MCF 10A (cell line): Measurements from ENCODE around the gene SDE2. TPM values are rescaled to one million over a fixed set of nuclear protein-coding genes. Genes with fewer than 3 reads are reported as not detected.

Experiments
- BruUV-seq: library from RNA; stranded (reverse); fragments of 400-500 nt; replicated peaks from 2 replicates; lab custom pipeline; 2021; lab: Mats Ljungman, UMichigan
- CTCF ChIA-PET: fragments of 300-600 bp; sonication (Branson Sonifier 250); formaldehyde crosslinking; extraction: SDS; loops from one replicate; lab custom pipeline; 2021; ENCODE audit warnings: antibody characterized with exemption, inconsistent platforms; lab: Yijun Ruan, JAX
- POLR2A ChIA-PET: fragments of 300-600, 350-650 bp; sonication (Branson Sonifier 250); formaldehyde crosslinking; extraction: SDS; loops from one replicate; lab custom pipeline; 2020; ENCODE audit warnings: antibody characterized with exemption, inconsistent platforms; lab: Yijun Ruan, JAX
- DNase-seq: peaks from one replicate; pipeline ENCODE4 v3.0.0-alpha.2; 2018; ENCODE audit not compliant: unreplicated experiment
- H3K27ac Mint-ChIP-seq: one replicate; pipeline ENCODE4 v1.8.0; 2022; ENCODE audit warnings: mild to moderate bottlenecking, low read depth, mixed read lengths; ENCODE audit not compliant: unreplicated experiment
- H3K27me3 Mint-ChIP-seq: one replicate; pipeline ENCODE4 v1.8.0; 2022; ENCODE audit warnings: mixed read lengths; ENCODE audit not compliant: insufficient read depth, unreplicated experiment
- H3K36me3 Mint-ChIP-seq: one replicate; pipeline ENCODE4 v1.8.0; 2022; ENCODE audit warnings: mild to moderate bottlenecking, moderate library complexity, mixed read lengths; ENCODE audit not compliant: insufficient read depth, unreplicated experiment
- H3K4me1 Mint-ChIP-seq: one replicate; pipeline ENCODE4 v1.8.0; 2022; ENCODE audit warnings: mixed read lengths; ENCODE audit not compliant: insufficient read depth, unreplicated experiment
- H3K4me3 Mint-ChIP-seq: one replicate; pipeline ENCODE4 v1.8.0; 2022; ENCODE audit warnings: mild to moderate bottlenecking, moderate library complexity, mixed read lengths; ENCODE audit not compliant: unreplicated experiment
- H3K9me3 Mint-ChIP-seq: one replicate; pipeline ENCODE4 v1.8.0; 2022; ENCODE audit warnings: mixed read lengths; ENCODE audit not compliant: unreplicated experiment
- intact Hi-C: fragments of 100-400 bp; cut with micrococcal nuclease; formaldehyde crosslinking; loops from 2 replicates; pipeline ENCODE4 v1.14.1; 2022
- total RNA-seq: library from RNA; stranded (reverse); gene quantifications from 2 replicates; pipeline ENCODE4 v1.2.3, GENCODE V29; 2022
- TF ChIP-seq, protein P1 (sequence below): fragments of 200-600 bp; IDR thresholded peaks from one replicate; pipeline ENCODE4 v1.8.0; 2022; ENCODE audit warnings: antibody characterized with exemption, mild to moderate bottlenecking; ENCODE audit not compliant: unreplicated experiment

Gene SDE2
- total RNA-seq, 1 experiment from 2014 or later: 59.3 TPM

DNA sequence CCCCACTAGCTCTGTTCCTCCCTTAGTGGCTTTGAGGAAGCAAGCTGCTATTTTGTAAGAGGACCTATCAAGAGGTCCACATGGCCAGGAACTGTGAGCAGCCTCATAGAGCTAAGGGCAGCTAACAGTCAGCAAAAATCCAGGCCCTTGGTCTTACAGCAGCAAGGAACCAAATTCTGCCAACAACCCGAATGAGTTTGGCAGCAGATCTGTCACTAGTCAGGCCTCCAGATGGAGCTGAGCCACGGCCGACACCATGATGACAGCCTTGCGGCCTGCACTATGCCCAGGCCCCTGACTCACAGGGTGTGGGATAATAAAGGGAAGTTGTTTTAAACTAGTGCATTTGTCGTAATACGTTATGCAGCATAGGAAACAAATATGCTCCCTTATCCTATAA lies 35.3 kb upstream of the SDE2 start:
- Mint-ChIP-seq H3K9me3 (no peaks in the 10 kb centered on the region), H3K4me3 (no peak overlapping the region), H3K36me3 (no peaks in the 10 kb centered on the region), H3K4me1 (peaks cover 4% of the 10 kb centered on the region), H3K27ac (peak overlapping the region; percentile 5), H3K27me3 (no peaks in the 10 kb centered on the region)
- POLR2A ChIA-PET: interaction anchor here (0.8 to 3.5 kb wide), 6 partner anchors 10 to 63 kb away, joined by 3 to 16 read pairs (median 5); partner anchors contain the start of genes H3-3A and SDE2
- CTCF ChIA-PET: interaction anchor here (0.6 to 2.1 kb wide), 7 partner anchors 10 to 47 kb away, joined by 3 to 8 read pairs (median 3); no protein-coding TSS in a partner anchor
- TF ChIP-seq, protein P1, sequence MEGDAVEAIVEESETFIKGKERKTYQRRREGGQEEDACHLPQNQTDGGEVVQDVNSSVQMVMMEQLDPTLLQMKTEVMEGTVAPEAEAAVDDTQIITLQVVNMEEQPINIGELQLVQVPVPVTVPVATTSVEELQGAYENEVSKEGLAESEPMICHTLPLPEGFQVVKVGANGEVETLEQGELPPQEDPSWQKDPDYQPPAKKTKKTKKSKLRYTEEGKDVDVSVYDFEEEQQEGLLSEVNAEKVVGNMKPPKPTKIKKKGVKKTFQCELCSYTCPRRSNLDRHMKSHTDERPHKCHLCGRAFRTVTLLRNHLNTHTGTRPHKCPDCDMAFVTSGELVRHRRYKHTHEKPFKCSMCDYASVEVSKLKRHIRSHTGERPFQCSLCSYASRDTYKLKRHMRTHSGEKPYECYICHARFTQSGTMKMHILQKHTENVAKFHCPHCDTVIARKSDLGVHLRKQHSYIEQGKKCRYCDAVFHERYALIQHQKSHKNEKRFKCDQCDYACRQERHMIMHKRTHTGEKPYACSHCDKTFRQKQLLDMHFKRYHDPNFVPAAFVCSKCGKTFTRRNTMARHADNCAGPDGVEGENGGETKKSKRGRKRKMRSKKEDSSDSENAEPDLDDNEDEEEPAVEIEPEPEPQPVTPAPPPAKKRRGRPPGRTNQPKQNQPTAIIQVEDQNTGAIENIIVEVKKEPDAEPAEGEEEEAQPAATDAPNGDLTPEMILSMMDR: no peak
- BruUV-seq: no TSS peak
- DNase-seq: peak; percentile 68
- intact Hi-C loops: no loop called here

DNA sequence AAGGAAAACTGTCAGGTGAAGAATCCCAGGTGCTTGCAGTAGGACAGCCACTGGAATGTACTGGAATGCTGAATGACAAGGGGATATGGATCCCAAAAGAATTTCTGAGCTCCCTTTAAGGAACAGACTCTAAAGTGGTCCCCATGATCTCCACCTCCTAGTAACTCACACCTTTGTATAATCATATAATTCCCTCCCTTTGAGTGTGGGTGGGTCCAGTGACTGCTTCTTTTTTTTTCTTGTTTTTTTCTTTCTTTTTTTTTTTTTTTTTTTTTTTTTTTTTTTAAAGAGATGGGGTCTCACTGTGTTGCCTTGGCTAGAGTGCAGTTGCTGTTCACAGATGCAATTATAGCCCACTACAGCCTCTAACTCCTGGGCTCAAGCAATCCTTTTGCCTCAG lies 34.8 kb upstream of the SDE2 start:
- CTCF ChIA-PET: interaction anchor here (0.9 to 2.1 kb wide), 4 partner anchors 11 to 47 kb away, joined by 3 to 8 read pairs (median 4); no protein-coding TSS in a partner anchor
- POLR2A ChIA-PET: interaction anchor here (0.8 to 3.5 kb wide), 7 partner anchors 11 to 63 kb away, joined by 3 to 16 read pairs (median 5); partner anchors contain the start of genes H3-3A and SDE2
- intact Hi-C loops: no loop called here

DNA sequence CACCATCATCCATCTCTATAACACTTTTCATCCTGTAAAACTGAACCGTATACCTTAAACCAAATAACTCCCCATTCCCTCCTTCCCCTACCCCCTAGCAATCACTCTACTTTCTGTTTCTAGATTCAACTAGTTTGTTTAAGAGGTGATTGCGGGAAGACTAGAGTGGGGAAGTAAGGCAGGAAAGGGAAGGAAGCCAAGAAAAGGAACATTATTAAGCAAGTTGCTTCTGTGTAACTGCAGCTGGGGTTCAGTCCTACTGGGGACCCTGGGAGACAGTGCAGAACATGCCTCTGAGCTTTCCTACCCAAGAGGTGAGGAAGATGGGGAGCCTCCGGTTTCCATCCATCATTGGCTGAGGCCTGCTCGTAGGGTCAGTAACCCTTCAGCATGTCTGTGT lies 34.4 kb upstream of the SDE2 start:
- TF ChIP-seq, protein P1: no peak
- intact Hi-C loops: no loop called here
- BruUV-seq: no TSS peak
- no peaks in the 10 kb centered on the region for H3K9me3 Mint-ChIP-seq
- no peak overlapping the region for H3K27ac Mint-ChIP-seq
- CTCF ChIA-PET: interaction anchor here (0.6 to 1.0 kb wide), 3 partner anchors 11 to 47 kb away, joined by 3 to 4 read pairs (median 3); no protein-coding TSS in a partner anchor
- peaks cover 4% of the 10 kb centered on the region for H3K4me1 Mint-ChIP-seq
- no peak overlapping the region for H3K4me3 Mint-ChIP-seq
- no peaks in the 10 kb centered on the region for H3K27me3 Mint-ChIP-seq
- no peak for DNase-seq
- POLR2A ChIA-PET: interaction anchor here (0.6 to 3.5 kb wide), 5 partner anchors 18 to 35 kb away, joined by 3 to 16 read pairs (median 5); partner anchors contain the start of genes H3-3A and SDE2
- H3K36me3 Mint-ChIP-seq: no peaks in the 10 kb centered on the region

More for the DNA sequence above, 34.8 kb upstream of the SDE2 start:
- H3K27me3 Mint-ChIP-seq: no peaks in the 10 kb centered on the region
- TF ChIP-seq, protein P1: no peak
- H3K9me3 Mint-ChIP-seq: no peaks in the 10 kb centered on the region
- peaks cover 4% of the 10 kb centered on the region for H3K4me1 Mint-ChIP-seq
- H3K36me3 Mint-ChIP-seq: no peaks in the 10 kb centered on the region
- DNase-seq: no peak
- H3K4me3 Mint-ChIP-seq: no peak overlapping the region
- peak overlapping the region; percentile 5 for H3K27ac Mint-ChIP-seq
- BruUV-seq: no TSS peak

DNA sequence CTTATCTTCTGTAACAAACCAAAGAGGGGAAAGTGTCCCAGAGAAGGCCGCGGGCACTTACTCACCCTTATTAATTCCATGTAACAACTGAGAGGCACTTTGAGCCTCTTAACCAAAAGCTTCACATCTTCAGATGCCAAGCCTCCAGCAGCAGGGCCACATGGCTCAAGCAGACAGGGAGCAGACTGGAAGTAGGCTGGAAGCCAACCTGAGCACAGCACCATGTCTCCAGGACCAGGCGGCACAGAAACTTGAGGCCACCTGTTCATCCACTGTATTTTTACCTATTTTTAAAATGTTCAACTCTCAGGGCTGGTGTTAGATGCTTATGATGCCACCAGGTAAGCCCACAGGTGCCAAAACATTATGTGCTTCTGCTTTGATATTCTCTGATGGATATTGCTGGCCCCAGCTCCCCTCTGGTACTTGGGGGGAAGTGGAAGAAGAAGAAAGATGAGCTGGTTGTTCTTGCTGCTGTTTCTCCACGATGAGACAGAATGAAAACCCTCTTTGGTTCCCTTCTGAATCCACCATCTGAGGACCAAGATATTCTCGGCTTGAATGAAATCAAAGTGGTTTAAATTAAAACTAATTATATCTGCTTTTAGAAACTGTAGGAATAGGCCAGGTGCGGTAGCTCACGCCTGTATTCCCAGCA lies 30.6 kb upstream of the SDE2 start:
- Mint-ChIP-seq H3K27ac (no peak overlapping the region), H3K9me3 (no peaks in the 10 kb centered on the region), H3K4me3 (no peak overlapping the region), H3K4me1 (peaks cover 17% of the 10 kb centered on the region), H3K27me3 (no peaks in the 10 kb centered on the region), H3K36me3 (no peaks in the 10 kb centered on the region)
- POLR2A ChIA-PET: interaction anchor here (0.8 kb wide), 1 partner anchor 30 kb away, joined by 4 read pairs; the partner anchor contains the start of gene SDE2
- TF ChIP-seq, protein P1: no peak
- BruUV-seq: no TSS peak
- no peak for DNase-seq
- CTCF ChIA-PET: interaction anchor here (0.6 to 1.8 kb wide), 3 partner anchors 10 to 1747 kb away, joined by 3 to 10 read pairs (median 5); no protein-coding TSS in a partner anchor
- intact Hi-C loops: no loop called here
